Neural cell (in vitro differentiated cells): ENCODE measurements around the gene RSPH9.

Source experiments
- EZH2 ChIP-seq: fragments of 200-600, 300-800 bp; shearing (Covaris generic), sonication (generic); IDR thresholded peaks from 2 replicates; pipeline ENCODE4 v1.6.1; 2014; ENCODE audit warnings: antibody characterized with exemption, low read length, borderline replicate concordance, mild to moderate bottlenecking; ENCODE audit not compliant: insufficient read depth, poor library complexity, severe bottlenecking
- MXI1 ChIP-seq: fragments of 450-650 bp; conservative IDR thresholded peaks from 2 replicates; pipeline ENCODE4 v1.6.1; 2014; ENCODE audit warnings: antibody characterized with exemption, mild to moderate bottlenecking; ENCODE audit not compliant: poor library complexity, severe bottlenecking
- POLR2AphosphoS5 ChIP-seq: IDR thresholded peaks from 2 replicates; pipeline ENCODE4 v1.6.1; 2012
- RAD21 ChIP-seq: fragments of 450-650 bp; conservative IDR thresholded peaks from 2 replicates; pipeline ENCODE4 v1.6.1; 2014; ENCODE audit warnings: antibody characterized with exemption, mild to moderate bottlenecking, moderate library complexity
- SMC3 ChIP-seq: fragments of 450-650 bp; conservative IDR thresholded peaks from 2 replicates; pipeline ENCODE4 v1.6.1; 2014; ENCODE audit warnings: antibody characterized with exemption, mild to moderate bottlenecking, moderate library complexity; ENCODE audit not compliant: poor library complexity
- TF ChIP-seq, protein P1 (sequence below): fragments of 450-650 bp; IDR thresholded peaks from 2 replicates; pipeline ENCODE4 v1.5.1; 2014; ENCODE audit warnings: antibody characterized with exemption, mild to moderate bottlenecking, moderate library complexity; ENCODE audit not compliant: poor library complexity, severe bottlenecking

DNA sequence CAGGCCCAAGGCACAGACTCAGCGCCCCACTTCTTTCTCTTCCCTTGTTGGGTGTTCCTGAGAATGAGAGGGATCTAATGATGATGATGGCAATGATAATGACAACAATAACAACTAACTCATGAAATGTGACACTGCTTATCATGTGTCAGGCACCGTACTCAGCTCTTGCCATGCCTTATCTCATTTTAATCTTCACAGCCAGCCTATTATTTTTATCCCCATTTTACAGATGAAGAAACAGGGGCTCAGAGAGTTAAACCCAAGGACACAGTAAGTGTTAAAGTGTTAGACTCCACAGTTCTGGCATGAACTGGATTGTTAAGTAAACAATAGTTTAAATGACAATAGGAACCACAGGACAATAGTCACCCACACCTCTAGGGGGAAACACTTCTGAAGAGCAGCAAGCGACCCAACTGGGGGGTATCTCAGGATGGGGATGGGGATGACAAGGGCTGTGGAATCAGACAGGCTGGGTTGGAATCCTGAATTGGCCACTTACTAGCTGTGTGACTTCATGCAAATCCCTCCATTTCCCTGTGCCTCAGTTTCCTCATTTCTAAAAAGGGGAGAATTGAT, 12.5 kb downstream of the RSPH9 start:
- TF ChIP-seq, protein P1, sequence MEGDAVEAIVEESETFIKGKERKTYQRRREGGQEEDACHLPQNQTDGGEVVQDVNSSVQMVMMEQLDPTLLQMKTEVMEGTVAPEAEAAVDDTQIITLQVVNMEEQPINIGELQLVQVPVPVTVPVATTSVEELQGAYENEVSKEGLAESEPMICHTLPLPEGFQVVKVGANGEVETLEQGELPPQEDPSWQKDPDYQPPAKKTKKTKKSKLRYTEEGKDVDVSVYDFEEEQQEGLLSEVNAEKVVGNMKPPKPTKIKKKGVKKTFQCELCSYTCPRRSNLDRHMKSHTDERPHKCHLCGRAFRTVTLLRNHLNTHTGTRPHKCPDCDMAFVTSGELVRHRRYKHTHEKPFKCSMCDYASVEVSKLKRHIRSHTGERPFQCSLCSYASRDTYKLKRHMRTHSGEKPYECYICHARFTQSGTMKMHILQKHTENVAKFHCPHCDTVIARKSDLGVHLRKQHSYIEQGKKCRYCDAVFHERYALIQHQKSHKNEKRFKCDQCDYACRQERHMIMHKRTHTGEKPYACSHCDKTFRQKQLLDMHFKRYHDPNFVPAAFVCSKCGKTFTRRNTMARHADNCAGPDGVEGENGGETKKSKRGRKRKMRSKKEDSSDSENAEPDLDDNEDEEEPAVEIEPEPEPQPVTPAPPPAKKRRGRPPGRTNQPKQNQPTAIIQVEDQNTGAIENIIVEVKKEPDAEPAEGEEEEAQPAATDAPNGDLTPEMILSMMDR, result no peak
- TF ChIP-seq EZH2 (no peak), SMC3 (no peak), RAD21 (no peak), MXI1 (no peak), POLR2AphosphoS5 (no peak)
